DMS53 (cell line): ENCODE measurements around the gene PRDM12.
"Not testable (repeated sequence)": the region's sequence is repeated elsewhere in the genome, so short reads cannot be mapped to it uniquely, and the experiment has no call there.

ENCODE experiments used
- DNase-seq: peaks from one replicate; lab custom pipeline; 2025; lab: John Stamatoyannopoulos, UW

Gene PRDM12

DNA sequence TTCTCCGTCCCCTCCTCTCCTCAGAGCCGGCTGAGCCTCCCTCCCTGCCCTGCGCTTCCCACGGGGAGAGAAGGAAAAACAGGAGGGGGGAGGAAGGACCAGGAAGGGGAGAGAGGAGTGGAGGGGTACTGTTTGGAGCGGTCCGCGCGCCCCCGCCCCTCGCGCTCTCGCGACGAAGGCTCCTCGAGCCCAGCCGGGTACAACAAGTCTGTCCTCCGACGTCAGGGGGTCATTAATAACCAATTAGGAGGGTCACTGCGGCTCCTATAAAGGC is 480 bp upstream of the PRDM12 start:
- DNase-seq = no peak

DNA sequence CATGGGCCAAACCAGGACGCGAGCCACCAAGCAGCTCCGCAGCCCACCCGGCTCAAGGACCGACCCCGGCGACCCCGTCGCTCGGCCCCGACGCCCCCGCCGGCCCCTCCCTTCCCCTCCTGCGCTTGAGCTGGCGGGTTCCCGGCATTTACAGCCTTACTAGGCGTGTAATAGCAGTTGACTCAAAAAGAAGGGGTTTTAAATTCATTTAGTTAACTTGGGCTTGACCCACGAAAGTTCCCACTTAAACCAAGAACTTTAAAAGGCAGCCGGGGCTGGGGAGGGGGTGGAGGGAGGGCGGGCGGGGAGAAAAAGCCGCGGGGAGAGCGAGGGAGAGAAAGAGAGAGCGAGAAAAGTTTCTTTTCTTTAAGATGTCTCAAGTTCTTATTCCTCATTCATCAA is 636 bp downstream of the PRDM12 start:
- no peak for DNase-seq

DNA sequence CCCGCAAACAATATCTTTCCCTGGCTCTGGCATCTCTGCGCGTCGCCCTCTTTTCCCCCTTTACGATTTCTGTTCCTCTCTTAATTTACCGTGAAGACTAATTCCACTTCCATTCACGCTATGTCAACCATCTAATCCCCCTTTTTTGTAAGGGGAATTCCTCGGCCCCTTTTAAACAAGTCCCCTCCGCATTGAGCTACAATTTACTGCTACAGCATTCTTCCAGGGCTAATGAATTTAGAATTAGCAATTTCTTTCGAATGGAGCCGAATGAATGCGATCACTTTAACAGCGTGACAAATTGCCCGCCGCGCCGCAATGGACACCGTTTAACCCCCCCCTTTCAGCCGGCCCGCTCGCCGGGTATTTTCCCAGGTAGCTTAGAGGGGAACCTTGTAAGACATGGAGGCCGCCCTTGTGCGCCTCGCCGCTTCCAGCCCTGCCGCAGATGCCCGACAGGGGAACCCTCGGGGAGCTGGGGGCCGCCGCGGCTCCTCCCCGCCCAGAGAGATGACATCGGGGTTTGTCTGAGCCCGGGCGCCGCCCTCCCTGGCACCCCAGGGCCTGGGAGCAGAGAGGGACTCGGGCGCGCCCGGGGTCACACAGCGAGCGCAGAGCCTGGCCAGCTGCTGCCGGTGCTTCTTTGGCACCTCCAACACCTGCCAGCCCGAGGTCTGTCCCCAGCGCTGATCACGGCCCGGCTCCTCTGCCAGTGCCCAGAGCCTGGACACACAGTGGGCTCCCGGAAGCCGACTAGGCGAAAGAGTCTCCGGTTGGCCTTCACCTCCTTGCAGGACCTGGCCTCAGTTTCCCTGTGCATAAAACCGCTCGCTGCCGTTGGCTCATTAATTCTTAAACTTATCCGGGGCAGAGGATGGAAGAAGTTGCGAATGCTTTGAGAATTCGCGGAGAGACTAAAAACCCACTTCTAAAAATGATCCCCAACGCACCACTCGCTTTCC is 1.3 kb downstream of the PRDM12 start:
- peak; percentile 51 for DNase-seq

DNA sequence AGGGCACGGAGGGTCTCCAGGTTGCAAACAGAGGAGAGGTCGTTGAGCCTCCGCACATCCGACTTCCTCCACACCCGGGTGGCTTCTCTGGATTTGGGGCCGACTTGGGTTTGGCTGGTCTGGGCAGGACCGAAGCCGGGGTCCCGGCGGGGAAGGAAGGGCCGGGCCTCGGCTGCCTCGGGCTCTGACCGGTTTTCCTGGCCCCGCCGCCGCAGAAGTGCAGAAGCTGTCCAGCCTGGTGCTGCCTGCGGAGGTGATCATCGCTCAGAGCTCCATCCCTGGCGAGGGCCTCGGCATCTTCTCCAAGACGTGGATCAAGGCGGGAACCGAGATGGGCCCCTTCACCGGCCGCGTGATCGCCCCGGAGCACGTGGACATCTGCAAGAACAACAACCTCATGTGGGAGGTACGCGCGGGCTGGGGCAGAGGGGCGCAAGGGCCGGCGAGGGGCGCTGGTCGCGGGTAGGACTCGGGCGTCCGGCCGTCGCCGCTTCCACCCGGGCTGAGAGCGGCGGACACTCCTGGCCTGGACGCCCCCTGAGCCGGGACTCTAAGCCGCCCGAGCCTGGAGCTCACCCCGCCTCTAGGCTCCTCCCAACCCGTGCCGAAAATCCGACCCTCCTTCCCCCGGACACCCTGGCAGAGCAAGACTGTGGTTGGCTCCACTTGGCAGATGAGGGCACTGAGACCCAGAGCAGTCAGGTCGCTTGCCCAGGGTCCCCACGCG is 2.2 kb downstream of the PRDM12 start:
- DNase-seq = peak; percentile 32

DNA sequence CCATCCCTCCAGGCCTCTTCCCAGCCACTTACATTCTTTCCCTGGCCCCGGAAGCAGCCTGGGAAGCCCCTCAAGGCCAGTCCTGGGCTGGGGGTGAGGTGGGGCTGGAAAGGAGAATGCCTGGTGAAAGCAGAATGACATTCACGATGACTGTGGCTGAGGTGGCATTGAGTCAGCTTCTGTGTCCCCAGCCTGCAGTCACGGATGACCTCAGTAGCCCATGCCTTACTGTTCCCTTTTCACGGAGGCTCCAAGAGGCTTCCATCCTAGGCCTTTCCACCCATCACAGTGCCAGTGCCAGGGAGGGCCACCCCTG is 2.7 kb downstream of the PRDM12 start:
- DNase-seq = no peak

DNA sequence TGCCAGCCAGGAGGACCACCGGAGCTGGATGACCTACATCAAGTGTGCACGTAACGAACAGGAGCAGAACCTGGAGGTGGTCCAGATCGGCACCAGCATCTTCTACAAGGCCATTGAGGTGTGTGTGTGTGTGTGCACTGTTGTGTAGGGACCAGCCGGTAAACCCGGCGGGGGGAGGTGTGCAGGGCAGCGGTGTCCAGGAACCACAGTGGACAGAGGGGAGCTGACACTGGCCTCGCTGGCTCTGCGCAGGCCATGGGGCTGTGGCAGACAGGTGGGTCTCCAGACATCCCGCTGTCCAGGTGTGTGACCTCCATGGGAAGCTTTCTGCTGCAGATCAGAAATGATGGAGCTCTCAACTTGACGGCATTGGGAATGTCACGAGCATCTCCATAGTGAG is 3.8 kb downstream of the PRDM12 start:
- no peak for DNase-seq

DNA sequence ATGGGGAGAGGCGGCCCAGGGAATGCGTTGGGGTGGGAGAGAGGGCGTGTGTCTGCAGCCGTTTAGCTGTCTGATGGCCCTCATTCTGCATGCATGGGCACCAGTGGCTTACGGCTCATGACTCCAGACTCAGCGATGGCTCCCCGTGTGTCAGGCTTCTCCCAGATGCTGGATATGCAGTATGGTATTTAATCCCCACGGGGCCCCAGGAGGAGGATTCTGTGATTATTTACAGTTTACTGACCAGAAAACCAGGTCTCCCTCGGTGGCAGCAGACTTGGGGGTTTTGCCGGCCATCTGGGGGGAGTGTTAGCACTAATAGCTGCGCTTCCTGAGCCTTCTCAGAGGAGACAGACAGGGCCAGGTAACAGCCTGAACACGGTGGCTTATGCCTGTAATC is 4.3 kb downstream of the PRDM12 start:
- DNase-seq = no peak

DNA sequence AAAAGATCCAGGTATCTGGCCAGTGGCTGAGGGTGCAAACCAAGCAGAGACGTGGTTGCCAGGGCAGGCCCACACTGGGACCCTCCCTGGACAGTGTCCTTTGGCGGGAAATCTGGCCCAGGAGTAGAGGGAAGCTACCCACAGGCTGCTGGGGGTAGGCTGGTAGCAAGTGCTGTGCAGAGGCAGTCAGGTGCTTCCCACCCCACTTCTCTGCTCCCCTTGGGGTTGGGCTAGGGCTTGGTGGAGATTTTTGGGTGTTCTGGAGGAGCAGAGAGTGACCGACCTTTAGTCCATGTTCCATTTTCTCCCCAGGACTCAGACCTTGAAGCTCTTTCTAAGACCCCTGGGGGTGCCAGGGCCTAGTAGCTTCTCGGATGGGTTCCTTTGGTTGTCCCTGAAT is 5.6 kb downstream of the PRDM12 start:
- no peak for DNase-seq

DNA sequence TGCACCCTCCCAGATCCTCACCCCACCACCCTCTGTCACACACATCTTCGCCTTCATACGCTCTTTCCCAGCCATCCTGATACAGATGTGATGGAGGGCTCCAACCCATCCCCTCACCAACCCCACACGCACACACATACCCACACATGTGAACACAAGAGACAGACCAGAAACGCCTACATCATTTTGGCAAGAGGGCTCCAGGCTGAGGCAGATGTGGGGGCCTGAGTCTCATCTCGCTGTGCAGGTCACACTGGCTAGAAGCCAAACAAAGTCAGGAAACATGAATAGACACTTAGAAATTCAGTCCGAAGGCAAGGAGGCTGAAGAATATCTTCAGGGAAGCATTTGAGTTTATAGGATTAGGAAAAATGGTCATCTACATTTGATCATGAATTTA is 6.2 kb downstream of the PRDM12 start:
- DNase-seq = no peak

DNA sequence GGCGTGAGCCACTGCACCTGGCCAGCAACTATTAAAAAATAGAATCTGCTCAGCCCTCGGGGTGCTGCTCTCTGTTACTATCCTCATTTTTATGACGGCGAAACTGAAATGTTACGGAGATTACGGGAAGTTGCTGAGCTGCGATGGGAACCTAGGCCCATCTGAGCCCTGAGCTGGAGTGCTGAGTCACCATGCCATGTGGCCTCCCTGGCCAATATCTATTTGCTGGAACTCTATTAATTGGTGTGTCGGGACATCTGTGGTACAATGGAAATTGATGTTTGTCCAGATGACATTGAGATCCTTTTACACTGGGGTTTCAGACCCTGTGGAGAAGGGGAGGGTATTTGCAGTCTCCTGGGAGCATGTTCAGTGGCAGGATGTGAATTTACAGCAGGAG is 8.1 kb downstream of the PRDM12 start:
- DNase-seq = peak; percentile 20

DNA sequence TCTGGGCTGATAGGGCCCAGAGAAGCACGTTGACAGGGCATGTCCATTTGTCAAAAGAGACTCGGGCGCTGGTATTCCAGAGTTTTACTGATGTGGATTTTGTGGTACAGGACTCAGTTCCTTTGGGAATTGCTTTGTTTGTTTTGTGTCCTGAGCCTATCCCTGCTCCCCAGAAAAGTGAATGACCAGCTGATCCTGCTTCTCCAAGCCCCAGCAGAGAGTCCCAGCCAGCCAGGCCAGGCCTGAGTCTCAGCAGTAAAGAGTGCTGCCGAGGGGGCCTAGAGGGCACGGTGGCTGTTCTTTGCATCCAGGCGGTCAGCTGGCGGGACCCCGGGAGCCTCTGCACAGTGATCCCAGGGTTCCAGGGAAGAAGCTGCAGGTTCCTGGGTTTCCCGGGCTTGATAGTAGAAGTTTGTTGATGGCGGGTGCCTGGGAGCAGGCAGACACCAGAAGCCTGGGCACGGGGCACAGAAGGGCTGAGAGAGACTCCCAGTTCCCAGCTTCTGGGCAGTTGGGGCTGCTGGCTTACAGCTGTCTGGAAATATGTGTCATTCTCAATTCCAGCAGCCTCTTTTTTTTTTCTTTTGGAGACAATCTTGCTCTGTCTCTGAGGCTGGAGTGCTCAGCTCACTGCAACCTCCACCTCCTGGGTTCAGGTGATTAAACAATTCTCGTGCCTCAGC is 8.7 kb downstream of the PRDM12 start:
- DNase-seq = no peak

DNA sequence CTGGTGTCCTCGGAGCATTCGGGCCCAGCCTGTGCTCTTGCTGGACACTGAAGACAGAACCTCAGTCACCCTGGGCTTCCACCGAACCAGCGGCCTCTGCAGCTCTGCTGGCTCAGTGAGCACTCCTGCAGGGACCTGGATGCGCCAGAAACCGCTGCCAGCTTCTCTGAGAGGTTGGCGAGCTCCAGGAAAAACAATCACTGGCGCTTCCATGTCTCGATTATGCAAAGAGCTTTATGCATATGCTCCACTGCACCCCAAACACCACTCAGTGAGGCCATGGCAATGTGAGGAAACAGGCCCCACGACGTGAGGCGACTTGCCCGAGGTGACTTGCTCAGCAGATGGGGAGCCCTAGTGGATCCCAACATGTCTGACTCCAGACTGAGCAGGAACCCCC is 11.0 kb downstream of the PRDM12 start:
- no peak for DNase-seq

DNA sequence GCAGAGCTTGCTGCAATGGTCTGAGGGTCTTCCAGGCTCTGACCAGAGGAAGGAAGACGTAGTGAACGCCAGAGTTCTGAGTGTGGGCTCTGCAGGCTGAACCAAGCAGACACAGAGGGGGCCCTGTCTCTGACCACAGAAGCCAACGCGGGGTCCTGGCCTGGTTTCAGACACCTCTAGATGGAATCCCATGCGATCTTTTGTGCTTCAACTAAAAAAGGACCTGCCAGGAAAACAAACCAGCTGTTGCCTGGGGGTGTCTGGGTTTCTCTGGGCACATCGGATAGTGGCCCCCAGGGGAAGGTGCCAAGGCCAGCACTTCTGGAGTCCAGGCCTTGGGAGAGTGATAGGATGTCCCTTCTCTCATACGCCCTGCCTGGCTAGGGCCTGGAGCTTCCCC is 12.9 kb downstream of the PRDM12 start:
- DNase-seq = no peak

DNA sequence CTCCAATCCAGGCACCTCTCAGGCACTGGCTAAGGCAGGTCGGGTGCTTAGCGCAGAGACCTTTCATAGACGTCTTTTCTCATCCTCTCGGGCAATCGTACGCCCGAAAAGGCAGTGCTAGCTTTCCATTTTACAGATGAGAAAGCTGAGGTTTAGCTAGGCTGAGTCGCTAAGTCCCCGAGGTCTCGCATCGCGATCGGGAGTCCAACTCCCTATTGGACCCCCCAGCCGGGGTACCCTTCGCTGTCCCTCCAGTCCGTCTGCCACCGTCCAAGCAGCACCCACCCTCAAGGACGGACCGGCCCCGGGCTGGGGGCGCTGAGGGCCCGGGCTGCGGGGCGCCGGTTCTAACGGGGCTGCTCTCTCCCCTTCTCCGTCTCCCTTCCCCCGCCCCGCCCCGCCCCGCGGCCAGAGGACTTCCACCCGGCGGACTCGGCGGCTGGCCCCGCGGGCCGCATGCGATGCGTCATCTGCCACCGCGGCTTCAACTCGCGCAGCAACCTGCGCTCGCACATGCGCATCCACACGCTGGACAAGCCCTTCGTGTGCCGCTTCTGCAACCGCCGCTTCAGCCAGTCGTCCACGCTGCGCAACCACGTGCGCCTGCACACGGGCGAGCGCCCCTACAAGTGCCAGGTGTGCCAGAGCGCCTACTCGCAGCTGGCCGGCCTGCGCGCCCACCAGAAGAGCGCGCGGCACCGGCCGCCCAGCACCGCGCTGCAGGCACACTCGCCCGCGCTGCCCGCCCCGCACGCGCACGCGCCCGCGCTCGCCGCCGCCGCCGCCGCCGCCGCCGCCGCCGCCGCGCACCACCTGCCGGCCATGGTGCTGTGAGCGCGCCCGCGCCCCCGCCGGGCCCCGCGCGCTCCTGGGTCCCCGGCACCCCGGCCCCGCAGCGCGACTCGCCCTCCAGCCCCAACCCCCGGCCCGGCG is 16.7 kb downstream of the PRDM12 start:
- DNase-seq = peak; percentile 98

DNA sequence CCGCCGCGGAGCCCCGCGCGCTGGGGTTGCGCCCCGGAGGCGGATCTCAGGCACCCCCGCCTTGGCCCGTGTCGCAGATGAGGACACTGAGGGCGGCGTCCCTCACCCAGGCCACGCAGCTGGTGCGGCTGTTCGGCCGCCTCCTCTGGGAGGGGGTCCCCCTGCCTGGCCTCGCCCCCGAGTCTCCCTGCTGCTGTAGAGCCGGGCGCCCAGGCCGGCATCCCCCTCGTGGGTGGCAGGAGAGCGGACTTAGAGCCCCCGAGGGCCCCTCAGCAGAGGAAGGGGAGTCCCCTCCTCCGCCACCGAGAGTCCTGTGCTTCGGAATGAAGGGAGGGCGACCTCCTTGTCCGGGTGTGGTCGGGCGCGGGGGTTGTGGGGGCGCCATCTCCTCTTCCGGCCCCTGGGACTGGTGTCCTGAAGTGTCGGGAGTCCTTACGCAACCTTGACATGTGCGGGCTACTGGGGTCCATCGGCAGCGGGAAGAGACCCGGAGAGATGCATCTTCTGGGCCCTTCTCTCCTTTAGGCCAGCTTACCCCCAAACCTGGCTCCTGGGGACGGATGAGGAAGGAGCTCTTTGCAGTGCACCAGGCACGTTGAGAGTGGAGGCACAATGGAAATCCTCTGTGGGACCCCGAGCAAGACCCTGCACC is 17.5 kb downstream of the PRDM12 start:
- DNase-seq = peak; percentile 86

DNA sequence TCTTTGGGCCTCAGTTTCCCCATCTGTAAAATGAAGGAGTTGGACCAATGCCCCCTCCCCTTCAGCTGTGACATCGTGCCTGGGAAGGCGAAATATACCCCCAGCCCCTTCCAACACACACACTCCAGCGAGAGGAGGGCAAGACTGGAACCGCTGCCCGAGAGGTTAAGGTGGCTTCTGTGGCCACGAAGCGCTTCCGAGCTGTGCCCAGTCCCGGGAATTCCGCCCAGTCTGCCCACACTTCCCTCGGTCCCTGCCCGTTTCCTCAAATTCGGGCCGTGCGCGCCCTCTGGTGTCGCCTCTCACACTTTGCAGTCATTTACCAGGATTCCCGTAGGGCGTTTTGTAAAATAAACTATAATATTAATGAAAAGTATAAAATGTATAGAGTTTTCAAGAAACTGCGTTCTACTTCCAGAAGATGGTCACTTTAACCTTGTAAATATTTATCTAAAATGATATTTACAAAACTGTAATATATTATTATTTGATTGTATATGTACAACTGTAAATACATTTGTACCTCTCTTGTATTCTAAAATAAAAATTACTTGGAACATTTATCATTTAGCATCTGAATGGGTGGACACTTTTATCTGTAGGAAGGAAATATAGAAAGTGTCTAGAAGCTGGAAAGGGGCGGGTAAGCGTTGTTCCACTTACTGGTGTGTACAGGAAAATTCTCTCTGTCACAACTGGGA is 18.2 kb downstream of the PRDM12 start:
- DNase-seq = peak; percentile 95

DNA sequence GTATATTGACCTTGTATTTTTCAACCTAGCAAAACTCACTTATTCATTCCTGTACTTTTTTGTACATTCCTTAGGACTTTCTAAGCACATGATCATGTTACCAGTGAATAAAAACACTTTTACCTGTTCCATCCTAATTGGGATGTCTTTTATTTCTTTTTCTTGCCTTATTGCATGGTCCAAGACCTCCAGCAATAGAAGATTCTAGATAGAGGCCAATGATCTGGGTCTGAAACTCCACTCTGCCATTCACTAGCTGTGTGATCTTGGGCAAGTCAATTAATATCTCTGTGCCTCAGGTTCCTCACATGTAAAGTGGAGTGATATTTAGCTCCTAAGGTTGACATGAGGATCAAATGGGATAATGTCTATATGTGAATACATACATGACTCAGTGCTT is 20.7 kb downstream of the PRDM12 start:
- no peak for DNase-seq

DNA sequence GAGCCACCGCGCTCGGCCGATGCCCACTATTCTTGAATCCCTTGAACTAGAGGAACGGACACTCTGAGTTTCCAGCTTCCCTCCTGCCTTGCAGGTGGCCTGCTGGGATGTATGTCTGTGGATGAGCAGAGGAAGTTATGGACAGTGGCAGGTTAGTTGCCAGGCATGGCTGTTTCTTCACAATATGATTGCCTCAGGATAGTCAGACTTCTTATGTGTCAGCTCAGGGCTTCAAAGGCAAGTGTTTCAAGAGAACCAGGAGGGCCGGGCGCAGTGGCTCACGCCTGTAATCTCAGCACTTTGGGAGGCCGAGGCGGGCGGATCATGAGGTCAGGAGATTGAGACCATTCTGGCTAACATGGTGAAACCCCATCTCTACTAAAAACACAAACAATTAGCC is 21.6 kb downstream of the PRDM12 start:
- not testable (repeated sequence) for DNase-seq

DNA sequence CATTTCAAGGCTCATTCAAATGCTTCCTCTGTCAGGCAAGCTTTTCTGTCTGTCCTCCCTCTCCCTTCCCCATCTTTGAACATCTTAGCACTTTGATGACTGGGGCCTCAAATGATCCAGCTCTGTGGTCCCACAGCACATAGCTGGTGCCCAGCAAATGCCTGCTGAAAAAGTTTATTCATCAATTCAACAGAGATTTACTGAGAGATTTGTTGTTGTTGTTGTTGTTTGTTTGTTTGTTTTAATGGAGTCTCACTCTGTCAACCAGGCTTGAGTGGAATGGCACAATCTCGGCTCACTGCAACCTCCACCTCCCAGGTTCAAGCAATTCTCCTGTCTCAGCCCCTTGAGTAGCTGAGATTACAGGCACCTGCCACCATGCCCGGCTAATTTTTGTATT is 23.2 kb downstream of the PRDM12 start:
- no peak for DNase-seq

DNA sequence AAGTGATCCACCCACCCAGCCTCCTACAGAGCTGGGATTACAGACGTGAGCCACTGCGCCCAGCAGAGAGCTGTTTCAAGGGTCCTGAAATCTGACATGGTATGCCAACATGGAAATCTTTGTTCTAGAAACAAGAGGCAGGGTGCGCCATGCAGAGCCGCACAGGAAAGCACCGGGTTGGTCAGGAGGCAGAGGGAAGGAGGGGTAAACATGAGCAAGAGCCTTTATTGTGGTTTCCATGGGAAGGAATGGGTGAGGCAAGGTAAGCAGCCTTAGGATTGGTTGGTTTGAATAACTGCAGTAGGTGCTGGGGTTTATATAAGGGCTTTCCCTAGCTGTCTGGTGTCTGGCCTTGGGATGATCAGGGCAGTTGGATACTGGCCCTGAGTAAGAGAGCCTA is 23.7 kb downstream of the PRDM12 start:
- no peak for DNase-seq

DNA sequence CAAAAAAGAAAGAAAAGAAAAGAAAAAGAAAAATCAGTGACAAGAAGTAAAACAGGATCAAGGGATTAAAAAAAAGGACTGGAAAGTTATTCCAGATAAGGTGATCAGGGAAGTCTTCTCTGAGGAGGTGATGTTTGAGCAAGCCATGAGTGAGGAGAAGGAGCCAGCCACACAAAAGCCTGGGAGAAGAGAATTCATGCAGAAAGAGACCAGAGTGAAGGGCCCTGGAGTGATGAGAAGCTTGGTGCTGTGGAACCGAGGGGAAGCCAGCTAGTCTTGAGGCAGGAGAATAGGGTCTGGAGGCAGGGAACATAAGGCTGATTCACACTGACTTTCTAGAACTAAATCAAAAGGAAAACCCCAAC is 25.2 kb downstream of the PRDM12 start:
- no peak for DNase-seq
